ENCODE data around the gene PTX4.

DNA sequence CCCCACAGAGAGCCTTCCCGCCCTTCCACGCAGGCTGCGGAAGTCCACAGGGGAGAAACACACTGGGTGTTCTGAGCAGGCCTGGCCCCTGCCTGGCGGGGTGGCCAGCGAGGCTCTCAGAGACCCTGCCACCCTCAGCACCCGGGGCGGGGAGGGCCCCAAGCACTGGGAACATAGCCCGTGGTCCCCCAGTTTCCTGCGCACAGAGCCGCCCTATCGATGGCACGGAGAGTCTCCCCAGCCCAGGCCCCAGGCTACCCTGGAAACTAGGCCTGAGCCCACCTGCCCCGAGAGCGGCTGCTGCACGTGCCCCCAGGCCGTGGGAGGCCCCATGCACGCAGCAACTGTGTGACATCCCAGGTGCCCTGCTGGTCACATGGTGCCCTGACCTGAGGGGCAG, 34.2 kb downstream of the PTX4 start:
- no peak for TF ChIP-seq SIN3A (IDR thresholded peaks at IDR 0.05; ENCODE audit: borderline replicate concordance, insufficient read depth, low read length)
- TF ChIP-seq, protein P1, sequence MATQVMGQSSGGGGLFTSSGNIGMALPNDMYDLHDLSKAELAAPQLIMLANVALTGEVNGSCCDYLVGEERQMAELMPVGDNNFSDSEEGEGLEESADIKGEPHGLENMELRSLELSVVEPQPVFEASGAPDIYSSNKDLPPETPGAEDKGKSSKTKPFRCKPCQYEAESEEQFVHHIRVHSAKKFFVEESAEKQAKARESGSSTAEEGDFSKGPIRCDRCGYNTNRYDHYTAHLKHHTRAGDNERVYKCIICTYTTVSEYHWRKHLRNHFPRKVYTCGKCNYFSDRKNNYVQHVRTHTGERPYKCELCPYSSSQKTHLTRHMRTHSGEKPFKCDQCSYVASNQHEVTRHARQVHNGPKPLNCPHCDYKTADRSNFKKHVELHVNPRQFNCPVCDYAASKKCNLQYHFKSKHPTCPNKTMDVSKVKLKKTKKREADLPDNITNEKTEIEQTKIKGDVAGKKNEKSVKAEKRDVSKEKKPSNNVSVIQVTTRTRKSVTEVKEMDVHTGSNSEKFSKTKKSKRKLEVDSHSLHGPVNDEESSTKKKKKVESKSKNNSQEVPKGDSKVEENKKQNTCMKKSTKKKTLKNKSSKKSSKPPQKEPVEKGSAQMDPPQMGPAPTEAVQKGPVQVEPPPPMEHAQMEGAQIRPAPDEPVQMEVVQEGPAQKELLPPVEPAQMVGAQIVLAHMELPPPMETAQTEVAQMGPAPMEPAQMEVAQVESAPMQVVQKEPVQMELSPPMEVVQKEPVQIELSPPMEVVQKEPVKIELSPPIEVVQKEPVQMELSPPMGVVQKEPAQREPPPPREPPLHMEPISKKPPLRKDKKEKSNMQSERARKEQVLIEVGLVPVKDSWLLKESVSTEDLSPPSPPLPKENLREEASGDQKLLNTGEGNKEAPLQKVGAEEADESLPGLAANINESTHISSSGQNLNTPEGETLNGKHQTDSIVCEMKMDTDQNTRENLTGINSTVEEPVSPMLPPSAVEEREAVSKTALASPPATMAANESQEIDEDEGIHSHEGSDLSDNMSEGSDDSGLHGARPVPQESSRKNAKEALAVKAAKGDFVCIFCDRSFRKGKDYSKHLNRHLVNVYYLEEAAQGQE (IDR thresholded peaks at IDR 0.05; ENCODE audit: insufficient read depth in 1 of 2, low read depth in 2 of 2, low read length in 2 of 2) = no peak

Data from PFSK-1 (cell line).